Measurements from ENCODE around the gene CAMTA1.

Gene CAMTA1

DNA sequence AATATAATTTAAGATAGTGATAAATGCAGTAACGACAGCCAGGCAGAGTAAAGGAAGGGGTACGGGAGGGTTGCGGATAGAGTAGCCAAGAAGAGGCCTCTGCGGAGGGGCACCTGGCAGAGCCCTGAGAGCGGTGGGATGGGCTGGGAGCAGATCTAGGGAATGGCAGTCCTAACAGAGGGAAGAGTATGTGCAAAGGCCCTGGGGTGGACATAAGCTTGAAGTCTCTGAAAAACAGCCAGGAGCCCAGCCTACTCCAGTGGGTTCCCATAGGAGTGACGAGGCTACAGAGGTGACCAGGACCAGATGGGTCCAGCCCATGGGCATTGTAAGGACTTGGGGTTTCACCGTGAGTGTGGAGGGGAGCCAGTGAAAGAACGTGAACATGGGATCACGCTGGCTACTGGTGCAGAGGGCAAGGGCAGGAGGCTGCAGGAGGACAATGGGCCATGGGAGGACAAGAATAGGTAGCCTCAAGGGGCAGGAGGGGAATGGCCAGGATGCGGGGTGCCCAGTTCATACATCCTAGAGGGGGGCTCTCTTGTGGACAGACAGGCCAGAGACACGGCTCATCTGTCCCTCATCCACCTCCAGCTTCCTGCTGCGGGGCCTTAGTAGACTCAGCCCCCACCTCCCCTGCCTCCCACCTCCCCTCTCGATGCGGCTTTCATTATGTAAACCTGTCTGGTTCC lies 800.1 kb downstream of the CAMTA1 start:
- TF ChIP-seq, protein P1, sequence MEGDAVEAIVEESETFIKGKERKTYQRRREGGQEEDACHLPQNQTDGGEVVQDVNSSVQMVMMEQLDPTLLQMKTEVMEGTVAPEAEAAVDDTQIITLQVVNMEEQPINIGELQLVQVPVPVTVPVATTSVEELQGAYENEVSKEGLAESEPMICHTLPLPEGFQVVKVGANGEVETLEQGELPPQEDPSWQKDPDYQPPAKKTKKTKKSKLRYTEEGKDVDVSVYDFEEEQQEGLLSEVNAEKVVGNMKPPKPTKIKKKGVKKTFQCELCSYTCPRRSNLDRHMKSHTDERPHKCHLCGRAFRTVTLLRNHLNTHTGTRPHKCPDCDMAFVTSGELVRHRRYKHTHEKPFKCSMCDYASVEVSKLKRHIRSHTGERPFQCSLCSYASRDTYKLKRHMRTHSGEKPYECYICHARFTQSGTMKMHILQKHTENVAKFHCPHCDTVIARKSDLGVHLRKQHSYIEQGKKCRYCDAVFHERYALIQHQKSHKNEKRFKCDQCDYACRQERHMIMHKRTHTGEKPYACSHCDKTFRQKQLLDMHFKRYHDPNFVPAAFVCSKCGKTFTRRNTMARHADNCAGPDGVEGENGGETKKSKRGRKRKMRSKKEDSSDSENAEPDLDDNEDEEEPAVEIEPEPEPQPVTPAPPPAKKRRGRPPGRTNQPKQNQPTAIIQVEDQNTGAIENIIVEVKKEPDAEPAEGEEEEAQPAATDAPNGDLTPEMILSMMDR (IDR thresholded peaks at IDR 0.05; ENCODE audit: low read depth, low read length), result no peak

DNA sequence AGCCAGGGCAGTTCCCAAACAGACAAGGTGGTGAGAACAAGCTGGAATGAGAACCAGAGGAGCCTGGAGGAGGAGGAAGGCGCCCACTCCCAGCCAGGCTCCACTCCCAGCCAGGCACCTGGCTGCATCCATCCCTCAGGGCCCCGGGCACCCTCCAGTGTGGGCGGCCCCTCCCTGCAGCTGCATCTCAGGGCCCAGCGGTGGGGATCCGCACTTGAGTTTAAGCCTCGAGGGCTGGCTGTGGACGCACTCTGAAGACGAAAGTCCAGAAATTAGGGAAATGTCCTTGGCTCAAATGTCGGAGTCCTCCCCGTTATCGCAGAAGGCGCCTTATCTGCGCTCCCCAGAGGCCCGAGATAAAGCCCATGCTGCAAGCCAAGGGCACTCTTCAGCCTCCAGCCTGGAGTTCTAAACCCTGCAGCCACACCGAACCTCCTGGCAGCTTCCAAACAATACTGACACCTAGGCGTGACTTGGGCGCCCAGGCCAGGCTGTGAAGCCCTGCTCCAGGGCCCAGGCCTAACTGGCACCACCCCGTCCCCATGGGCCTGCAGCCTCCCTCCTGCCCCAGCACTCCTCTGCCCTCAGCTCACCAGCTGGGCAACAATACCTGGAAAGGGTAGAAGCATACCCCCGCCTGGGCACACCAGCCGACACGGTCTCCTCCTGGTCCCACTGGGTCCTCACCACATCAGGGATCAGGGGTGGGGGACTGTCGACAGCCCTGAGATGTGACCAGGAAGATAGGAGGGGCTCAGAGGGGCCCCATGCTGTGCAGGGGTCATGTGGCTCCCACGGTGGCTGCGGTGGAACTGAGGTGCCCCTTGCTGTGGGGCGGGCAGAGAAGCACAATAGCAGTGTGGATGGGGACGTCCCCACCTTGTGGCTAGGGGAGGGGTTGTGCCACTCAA lies 801.0 kb downstream of the CAMTA1 start:
- TF ChIP-seq, protein P1 (IDR thresholded peaks at IDR 0.05; ENCODE audit: low read depth, low read length), result no peak
- no peak overlapping the region for H3K4me3 ChIP-seq (ENCODE audit: low read depth, low read length)

More for the DNA sequence above, 800.1 kb downstream of the CAMTA1 start:
- H3K4me3 ChIP-seq (ENCODE audit: low read depth, low read length), result no peak overlapping the region

DNA sequence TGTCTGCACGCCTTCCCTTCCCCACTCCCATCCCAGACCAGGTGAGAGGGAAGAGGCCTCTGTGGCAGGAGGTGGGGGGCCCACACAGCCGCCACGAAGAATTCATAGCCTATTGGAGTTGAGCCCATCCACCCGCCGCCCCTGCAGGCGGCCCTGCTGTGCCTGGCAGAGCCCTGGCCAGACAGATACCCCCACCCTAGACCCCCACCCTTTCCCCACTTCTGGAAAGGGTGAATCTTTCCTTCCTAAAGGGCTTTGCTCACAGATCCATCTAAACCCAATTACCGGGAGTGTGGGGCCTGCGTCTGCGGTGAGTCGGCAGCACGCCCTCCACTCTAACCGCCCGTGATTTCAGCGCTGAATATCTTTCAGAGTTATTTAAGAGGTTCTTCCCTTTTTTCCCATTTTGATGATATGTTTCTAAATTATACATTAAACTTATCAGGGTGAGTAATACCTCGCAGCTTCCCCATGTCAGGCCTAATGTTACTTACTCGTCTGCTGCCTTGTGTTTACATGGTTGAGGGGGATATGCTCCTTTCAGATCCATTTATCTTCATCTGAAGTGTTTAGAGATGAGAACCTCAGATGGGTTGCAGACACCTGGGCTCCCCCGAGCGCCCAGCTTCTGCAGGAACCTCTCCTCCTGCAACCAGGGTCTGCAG lies 802.0 kb downstream of the CAMTA1 start:
- TF ChIP-seq, protein P1 (IDR thresholded peaks at IDR 0.05; ENCODE audit: low read depth, low read length), result no peak
- no peak overlapping the region for H3K4me3 ChIP-seq (ENCODE audit: low read depth, low read length)

DNA sequence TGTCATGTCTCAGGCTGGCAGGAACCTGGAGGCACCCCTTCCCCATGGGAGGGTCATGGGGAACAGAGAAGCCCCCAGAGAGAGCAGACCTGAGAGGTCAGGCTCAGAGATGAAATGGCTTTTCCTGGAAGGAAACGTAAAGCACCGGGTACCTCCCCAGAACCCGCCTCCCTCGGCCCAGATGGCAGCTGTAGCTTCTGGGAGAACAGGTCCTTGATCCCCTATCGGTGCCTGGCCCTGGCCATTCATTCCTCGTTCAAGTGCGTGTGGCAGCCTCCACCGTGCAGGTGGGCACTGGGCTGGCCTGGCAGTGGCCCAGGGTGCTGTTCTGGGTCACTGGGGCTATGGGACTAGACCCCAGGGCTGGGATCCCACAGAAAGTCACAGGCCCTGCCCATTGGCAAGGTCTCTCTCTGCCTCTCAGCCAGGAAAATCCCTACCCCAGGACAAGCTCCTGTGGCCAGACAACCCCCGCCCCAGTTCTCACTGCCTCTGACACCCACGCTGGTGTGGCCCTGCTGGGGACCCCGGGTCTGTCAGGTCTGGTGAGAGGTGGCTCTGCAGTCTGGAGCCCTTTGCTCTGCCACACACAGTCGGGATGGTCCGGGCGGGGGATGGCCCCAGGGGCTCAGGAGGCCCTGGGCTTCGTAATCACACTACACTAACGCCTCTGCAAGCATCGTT lies 802.7 kb downstream of the CAMTA1 start:
- no peak overlapping the region for H3K4me3 ChIP-seq (ENCODE audit: low read depth, low read length)
- TF ChIP-seq, protein P1 (IDR thresholded peaks at IDR 0.05; ENCODE audit: low read depth, low read length), result no peak

DNA sequence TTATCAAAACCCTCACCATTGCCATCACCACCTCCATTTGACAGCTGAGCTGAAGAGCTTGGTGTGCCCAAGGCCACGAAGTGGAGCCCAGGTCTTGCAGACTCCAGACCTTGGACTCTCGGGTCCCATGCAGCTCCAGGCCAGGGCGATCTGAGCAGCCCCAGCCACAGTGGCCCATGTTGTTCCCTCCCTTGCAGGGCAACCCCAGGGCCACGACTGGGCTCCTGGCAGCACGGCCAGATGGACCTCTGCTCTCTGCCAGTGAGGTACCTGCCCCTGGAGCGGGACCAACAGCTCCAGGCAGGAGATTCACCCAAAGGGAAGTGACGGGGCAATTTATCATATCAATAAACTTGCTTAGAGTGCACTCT lies 803.2 kb downstream of the CAMTA1 start:
- no peak overlapping the region for H3K4me3 ChIP-seq (ENCODE audit: low read depth, low read length)
- TF ChIP-seq, protein P1 (IDR thresholded peaks at IDR 0.05; ENCODE audit: low read depth, low read length), result no peak

DNA sequence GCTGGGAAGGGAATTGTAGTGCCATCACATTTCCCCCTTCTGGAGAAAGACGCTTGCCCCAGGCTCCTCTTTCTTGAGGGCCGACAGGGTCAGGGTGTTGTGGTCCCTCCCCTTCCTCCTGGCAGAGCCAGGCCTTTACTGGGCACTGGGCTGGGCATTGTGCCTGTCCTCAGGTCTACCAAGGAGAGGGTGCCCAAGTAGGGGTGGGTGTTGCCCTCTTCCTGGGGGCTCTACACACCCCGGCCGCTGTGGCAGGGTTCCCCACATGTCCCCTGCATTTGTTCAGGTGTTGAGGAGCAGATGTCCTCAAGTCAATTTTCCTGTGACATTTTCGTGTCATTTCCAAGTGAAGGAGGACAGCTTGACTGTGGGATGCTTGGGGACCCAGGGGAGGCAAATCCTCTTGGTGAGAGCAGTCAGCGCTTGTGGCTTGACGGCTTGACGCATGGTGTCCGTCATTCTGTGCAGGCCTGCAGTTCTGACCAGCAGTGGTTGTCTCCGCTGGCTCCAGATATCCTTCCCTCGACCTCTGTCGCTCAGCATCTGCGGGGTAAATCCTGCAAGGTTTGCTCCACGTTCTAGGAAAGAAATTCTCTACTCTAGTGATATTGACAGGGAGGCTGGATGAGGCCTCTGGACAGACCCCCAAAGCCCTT lies 804.0 kb downstream of the CAMTA1 start:
- TF ChIP-seq, protein P1 (IDR thresholded peaks at IDR 0.05; ENCODE audit: low read depth, low read length), result no peak

More for the DNA sequence above, 804.0 kb downstream of the CAMTA1 start:
- H3K4me3 ChIP-seq (ENCODE audit: low read depth, low read length), result no peak overlapping the region

All from WI38 (cell line).